OCI-LY3 (cell line): ENCODE measurements around the gene KIAA0513.

Experiments used
- H2AFZ ChIP-seq: fragments of 200-600, 300-600 bp; shearing (Covaris generic); 2 replicates; pipeline ENCODE4 v1.6.0; 2014; ENCODE audit warnings: antibody characterized with exemption, low read depth, low read length
- H3K27ac ChIP-seq: fragments of 200-600, 300-600 bp; sonication (generic); 2 replicates; pipeline ENCODE4 v1.5.1; 2014; ENCODE audit warnings: mild to moderate bottlenecking, low read length, moderate library complexity, mixed read lengths
- H3K27me3 ChIP-seq: fragments of 200-600, 300-600 bp; sonication (generic); 2 replicates; pipeline ENCODE4 v1.6.1; 2014; ENCODE audit warnings: low read depth, low read length, mixed read lengths
- H3K36me3 ChIP-seq: fragments of 200-600, 300-600 bp; sonication (generic); replicated peaks from 2 replicates; pipeline ENCODE3; 2014; ENCODE audit warnings: low read depth, low read length, mixed read lengths
- H3K4me1 ChIP-seq: fragments of 300-600, 200-600 bp; sonication (generic); 2 replicates; pipeline ENCODE4 v1.6.1; 2014; ENCODE audit warnings: low read length, mixed read lengths
- H3K4me2 ChIP-seq: fragments of 200-600, 300-600 bp; sonication (generic); 2 replicates; pipeline ENCODE4 v1.6.1; 2014; ENCODE audit warnings: low read length, mixed read lengths
- H3K4me3 ChIP-seq: fragments of 300-600, 200-600 bp; sonication (generic); 2 replicates; pipeline ENCODE4 v1.5.1; 2014; ENCODE audit warnings: antibody characterized with exemption, mild to moderate bottlenecking, low read length, moderate library complexity
- H3K79me2 ChIP-seq: fragments of 300-600, 200-600 bp; shearing (Covaris generic); 2 replicates; pipeline ENCODE4 v1.6.1; 2014; ENCODE audit warnings: mild to moderate bottlenecking, low read length, mixed read lengths
- H3K9ac ChIP-seq: fragments of 300-600, 200-600 bp; shearing (Covaris generic); 2 replicates; pipeline ENCODE4 v1.6.0; 2014; ENCODE audit warnings: mild to moderate bottlenecking, low read length, moderate library complexity
- H3K9me3 ChIP-seq: fragments of 200-600, 300-600 bp; shearing (Covaris generic); 2 replicates; pipeline ENCODE4 v1.6.1; 2014; ENCODE audit warnings: low read length, mixed read lengths; ENCODE audit not compliant: insufficient read depth
- H4K20me1 ChIP-seq: fragments of 200-600, 300-600 bp; sonication (generic); 2 replicates; pipeline ENCODE4 v1.6.1; 2016; ENCODE audit warnings: low read length, mixed read lengths; ENCODE audit not compliant: insufficient read depth
- EZH2phosphoT487 ChIP-seq: fragments of 200-600 bp; shearing (Covaris generic); IDR thresholded peaks from 2 replicates; pipeline ENCODE4 v1.6.1; 2018; ENCODE audit warnings: antibody characterized with exemption, mixed run types, low read depth
- TF ChIP-seq, protein P1 (sequence below): fragments of 200-600, 300-600 bp; sonication (generic); IDR thresholded peaks from 2 replicates; pipeline ENCODE4 v1.5.1; 2014; ENCODE audit warnings: antibody characterized with exemption, low read length, low read depth

KIAA0513 gene

DNA sequence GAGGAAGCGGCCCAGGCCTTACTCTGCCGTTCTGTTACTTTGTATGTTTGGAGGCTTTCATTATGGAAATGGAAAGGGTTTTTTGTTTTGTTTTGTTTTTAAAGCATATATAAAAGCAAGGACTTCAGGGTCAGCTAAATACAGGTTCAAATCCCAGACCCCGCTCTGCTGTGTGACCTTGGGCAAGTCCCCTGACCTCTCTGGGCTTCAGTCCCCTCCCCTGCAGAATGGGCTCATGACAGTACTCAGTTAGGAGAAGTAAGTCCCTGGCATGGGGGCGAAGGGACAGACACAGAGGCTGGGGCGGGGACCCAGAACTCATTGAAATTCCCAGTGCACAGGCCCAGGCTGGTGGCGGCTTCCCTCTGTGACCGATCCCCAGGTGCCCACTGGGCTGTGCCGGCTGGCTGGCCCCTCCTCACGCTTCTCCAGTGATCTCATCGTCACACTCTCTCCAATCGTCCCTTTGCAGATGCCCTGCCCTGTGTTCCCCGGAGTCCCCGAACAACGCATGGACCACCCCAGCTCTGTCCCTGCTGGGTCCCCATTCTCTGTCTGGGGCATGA, 85.7 kb downstream of the KIAA0513 start:
- Histone ChIP-seq H2AFZ (no peak overlapping the region), H3K4me3 (no peak overlapping the region), H3K36me3 (no peaks in the 10 kb centered on the region), H3K27ac (no peak overlapping the region), H3K27me3 (no peaks in the 10 kb centered on the region), H3K4me1 (peaks cover 6% of the 10 kb centered on the region), H3K9ac (no peak overlapping the region), H3K4me2 (no peak overlapping the region), H4K20me1 (no peaks in the 10 kb centered on the region), H3K9me3 (no peaks in the 10 kb centered on the region), H3K79me2 (no peaks in the 10 kb centered on the region)
- TF ChIP-seq, protein P1, sequence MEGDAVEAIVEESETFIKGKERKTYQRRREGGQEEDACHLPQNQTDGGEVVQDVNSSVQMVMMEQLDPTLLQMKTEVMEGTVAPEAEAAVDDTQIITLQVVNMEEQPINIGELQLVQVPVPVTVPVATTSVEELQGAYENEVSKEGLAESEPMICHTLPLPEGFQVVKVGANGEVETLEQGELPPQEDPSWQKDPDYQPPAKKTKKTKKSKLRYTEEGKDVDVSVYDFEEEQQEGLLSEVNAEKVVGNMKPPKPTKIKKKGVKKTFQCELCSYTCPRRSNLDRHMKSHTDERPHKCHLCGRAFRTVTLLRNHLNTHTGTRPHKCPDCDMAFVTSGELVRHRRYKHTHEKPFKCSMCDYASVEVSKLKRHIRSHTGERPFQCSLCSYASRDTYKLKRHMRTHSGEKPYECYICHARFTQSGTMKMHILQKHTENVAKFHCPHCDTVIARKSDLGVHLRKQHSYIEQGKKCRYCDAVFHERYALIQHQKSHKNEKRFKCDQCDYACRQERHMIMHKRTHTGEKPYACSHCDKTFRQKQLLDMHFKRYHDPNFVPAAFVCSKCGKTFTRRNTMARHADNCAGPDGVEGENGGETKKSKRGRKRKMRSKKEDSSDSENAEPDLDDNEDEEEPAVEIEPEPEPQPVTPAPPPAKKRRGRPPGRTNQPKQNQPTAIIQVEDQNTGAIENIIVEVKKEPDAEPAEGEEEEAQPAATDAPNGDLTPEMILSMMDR, result no peak
- TF ChIP-seq EZH2phosphoT487, result no peak

DNA sequence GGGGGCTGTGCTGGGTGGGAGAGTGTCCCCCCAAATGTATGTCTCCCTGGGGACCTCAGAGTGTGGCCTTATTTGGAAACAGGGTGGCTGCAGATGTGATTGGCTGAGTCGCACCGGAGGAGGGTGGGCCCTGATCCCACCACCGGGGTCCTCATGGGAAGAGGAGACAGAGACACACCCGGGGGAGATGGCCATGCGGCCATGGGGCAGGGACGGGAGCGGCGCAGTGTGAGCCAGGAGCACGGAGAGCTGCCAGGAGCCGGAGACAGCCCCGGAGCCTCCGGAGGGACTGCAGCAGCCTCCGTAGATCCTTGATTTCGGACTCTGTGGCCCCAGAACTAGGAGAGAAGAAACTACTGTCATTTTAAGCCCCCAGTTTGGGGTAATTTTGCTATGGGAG, 86.3 kb downstream of the KIAA0513 start:
- Histone ChIP-seq H2AFZ (no peak overlapping the region), H3K27me3 (no peaks in the 10 kb centered on the region), H3K4me3 (no peak overlapping the region), H3K36me3 (no peaks in the 10 kb centered on the region), H4K20me1 (no peaks in the 10 kb centered on the region), H3K9ac (no peak overlapping the region), H3K27ac (no peak overlapping the region), H3K79me2 (no peaks in the 10 kb centered on the region), H3K4me1 (peaks cover 6% of the 10 kb centered on the region), H3K4me2 (no peak overlapping the region), H3K9me3 (no peaks in the 10 kb centered on the region)
- no peak for TF ChIP-seq EZH2phosphoT487

DNA sequence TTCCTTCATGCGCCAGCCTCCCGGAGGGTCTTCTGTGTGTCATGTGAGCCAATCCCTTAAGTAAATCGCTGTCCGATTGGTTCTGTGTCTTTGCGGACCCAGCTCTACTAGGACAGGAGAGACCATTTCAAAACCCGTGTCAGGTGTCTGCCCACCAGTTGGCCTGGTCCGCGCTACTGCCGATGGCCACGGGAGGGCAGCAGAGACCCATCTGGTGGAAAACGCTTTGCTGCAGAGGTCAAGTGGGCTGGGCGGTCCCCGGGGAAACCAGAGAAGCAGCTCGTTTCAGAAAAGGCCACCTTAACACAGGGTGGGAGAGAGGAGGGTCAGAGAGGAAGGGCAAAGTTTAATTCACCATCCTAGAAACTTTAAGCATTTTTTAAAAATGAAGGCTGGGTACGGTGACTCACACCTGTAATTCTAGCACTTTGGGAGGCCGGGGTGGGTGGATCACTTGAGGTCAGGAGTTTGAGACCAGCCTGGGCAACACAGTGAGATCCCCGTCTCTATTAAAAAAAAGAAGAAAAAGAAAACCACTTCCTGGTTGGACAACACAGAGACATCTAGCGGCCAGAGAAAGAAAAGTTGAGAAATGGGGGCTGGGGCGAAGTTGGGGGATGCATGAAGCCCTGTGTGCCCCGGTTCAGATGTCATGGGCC, 87.4 kb downstream of the KIAA0513 start:
- no peaks in the 10 kb centered on the region for H3K79me2 ChIP-seq
- H3K27me3 ChIP-seq, result no peaks in the 10 kb centered on the region
- no peaks in the 10 kb centered on the region for H3K36me3 ChIP-seq
- H2AFZ ChIP-seq, result peak overlapping the region; percentile 68; the same call in 1 of the 2 replicates
- H3K4me1 ChIP-seq, result peaks cover 6% of the 10 kb centered on the region
- no peak overlapping the region for H3K27ac ChIP-seq
- H3K9me3 ChIP-seq, result no peaks in the 10 kb centered on the region
- peak overlapping the region; percentile 76 for H3K4me3 ChIP-seq
- H3K4me2 ChIP-seq, result peak overlapping the region; percentile 94
- H3K9ac ChIP-seq, result peak overlapping the region; percentile 67
- no peaks in the 10 kb centered on the region for H4K20me1 ChIP-seq
- TF ChIP-seq, protein P1, result peak; percentile 87
- no peak for TF ChIP-seq EZH2phosphoT487

DNA sequence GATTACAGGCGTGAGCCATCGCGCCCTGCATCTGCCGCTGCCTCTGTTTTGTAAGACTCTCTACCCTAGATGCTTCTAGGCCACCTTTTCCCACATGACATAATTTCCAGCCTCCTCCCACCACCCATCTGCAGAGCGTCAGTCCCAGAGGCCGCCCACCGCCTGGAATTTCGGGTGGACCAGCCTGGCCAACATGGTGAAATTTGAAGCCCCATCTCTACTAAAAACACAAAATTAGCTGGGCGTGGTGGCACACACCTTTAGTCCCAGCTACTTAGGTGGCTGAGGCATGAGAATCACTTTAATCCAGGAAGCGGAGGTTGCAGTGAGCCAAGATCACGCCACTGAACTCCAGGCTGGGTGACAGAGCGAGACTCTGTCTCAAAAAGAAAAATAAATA, 89.8 kb downstream of the KIAA0513 start:
- H2AFZ ChIP-seq, result no peak overlapping the region
- no peaks in the 10 kb centered on the region for H3K79me2 ChIP-seq
- no peak for TF ChIP-seq EZH2phosphoT487
- TF ChIP-seq, protein P1, result no peak
- H3K9me3 ChIP-seq, result no peaks in the 10 kb centered on the region
- no peaks in the 10 kb centered on the region for H3K27me3 ChIP-seq
- H3K27ac ChIP-seq, result no peak overlapping the region
- H3K4me3 ChIP-seq, result no peak overlapping the region
- peaks cover 6% of the 10 kb centered on the region for H3K4me1 ChIP-seq
- no peaks in the 10 kb centered on the region for H3K36me3 ChIP-seq
- no peak overlapping the region for H3K4me2 ChIP-seq
- no peak overlapping the region for H3K9ac ChIP-seq
- no peaks in the 10 kb centered on the region for H4K20me1 ChIP-seq
